Thymus (tissue), 11 donors: ENCODE data around the gene PSMB10. TPM values are rescaled to one million over a fixed set of nuclear protein-coding genes. Genes with fewer than 3 reads are reported as not detected.

ENCODE experiments used
- DNase-seq, 9 donors: peaks; one replicate each; pipeline ENCODE4 v3.0.0-alpha.2; 2013; ENCODE audit warnings: low spot score in 9 of 9, low read depth in 6 of 9, missing footprints in 1 of 9
- H3K27ac ChIP-seq, 2 donors: one replicate each; pipeline ENCODE4 v1.5.1; 2013; ENCODE audit warnings: control low read depth in 1 of 2, low read depth in 1 of 2, low read length in 1 of 2, mild to moderate bottlenecking in 1 of 2, moderate library complexity in 1 of 2
- H3K27me3 ChIP-seq, 2 donors: one replicate each; pipeline ENCODE4 v1.5.1; 2013; ENCODE audit warnings: low read length in 1 of 2; ENCODE audit not compliant: control insufficient read depth in 2 of 2, insufficient read depth in 1 of 2
- H3K36me3 ChIP-seq, 2 donors: one replicate each; pipeline ENCODE4 v1.5.1; 2013; ENCODE audit warnings: low read length in 1 of 2, mild to moderate bottlenecking in 1 of 2, moderate library complexity in 1 of 2; ENCODE audit not compliant: control insufficient read depth in 2 of 2, insufficient read depth in 2 of 2
- H3K4me1 ChIP-seq, 2 donors: one replicate each; pipeline ENCODE4 v1.5.1; 2013; ENCODE audit warnings: low read length in 2 of 2; ENCODE audit not compliant: control insufficient read depth in 2 of 2, insufficient read depth in 2 of 2
- H3K4me3 ChIP-seq, 2 donors: one replicate each; pipeline ENCODE4 v1.5.1; 2013; ENCODE audit warnings: low read length in 2 of 2, control low read depth in 1 of 2, mild to moderate bottlenecking in 1 of 2
- H3K9me3 ChIP-seq, 2 donors: one replicate each; pipeline ENCODE4 v1.5.1; 2013; ENCODE audit warnings: low read length in 1 of 2, mild to moderate bottlenecking in 1 of 2; ENCODE audit not compliant: control insufficient read depth in 2 of 2, insufficient read depth in 1 of 2
- WGBS: extraction: QIAGEN DNeasy Blood & Tissue Kit; methylation state at CpG from one replicate; pipeline ENCODE4 v1.1.7; 2013; 5-methylcytosine and 5-hydroxymethylcytosine counted together
- polyA plus RNA-seq: library from polyadenylated mRNA; stranded (reverse); fragments of 200-250 nt; gene quantifications from one replicate; pipeline ENCODE4 v1.2.3, GENCODE V29; 2013
- total RNA-seq: library from RNA; stranded (reverse); fragments of 120-200 nt; gene quantifications from one replicate; pipeline ENCODE4 v1.2.4, GENCODE V29; 2013
- donor health status: healthy.

The PSMB10 gene
- total and polyA plus RNA-seq, 2 donors = 109 to 258 TPM

DNA sequence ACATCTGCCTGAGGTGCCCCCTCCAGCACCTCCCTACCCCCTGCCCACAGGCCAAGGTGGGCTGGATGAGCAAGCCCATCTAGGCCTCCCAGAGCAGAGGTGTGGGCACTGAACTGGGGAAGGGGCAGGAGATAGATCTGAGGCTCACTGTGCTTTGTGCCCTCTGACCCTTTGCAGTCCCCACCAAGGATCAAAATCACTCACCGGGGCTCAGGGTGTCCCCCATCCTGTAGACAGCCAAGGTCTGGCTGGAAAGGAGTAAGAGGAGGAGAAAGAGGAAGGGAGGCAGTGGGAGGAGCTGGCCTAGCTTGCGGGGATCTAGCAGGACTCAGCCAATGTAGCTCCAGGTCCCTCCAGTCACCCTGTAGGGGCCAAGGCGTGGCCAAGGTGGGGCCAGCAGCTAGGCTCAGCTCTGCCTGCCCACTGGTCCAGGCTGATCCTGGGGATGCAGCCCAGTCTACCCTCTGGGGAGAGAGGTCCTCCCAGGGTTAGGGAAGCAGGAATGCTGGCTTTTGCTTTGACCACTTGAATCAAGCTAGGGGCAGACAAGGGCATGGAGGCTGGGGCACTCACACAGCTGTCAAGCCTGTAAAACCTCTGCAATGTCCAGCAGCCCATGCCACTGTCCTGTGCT lies 30.0 kb upstream of the PSMB10 start:
- Histone ChIP-seq H3K36me3 (peaks cover 15 to 21% of the 10 kb centered on the region in 2 donors), H3K27me3 (no peaks in the 10 kb centered on the region), H3K9me3 (no peaks in the 10 kb centered on the region), H3K4me3 (peak overlapping the region in 1 of 2 donors; percentile 55), H3K27ac (peak overlapping the region in 1 of 2 donors; percentile 46), H3K4me1 (peaks cover 48 to 61% of the 10 kb centered on the region in 2 donors)
- DNase-seq = no peak
- WGBS = 95% methylated on average over 3 of the region's 3 CpGs

DNA sequence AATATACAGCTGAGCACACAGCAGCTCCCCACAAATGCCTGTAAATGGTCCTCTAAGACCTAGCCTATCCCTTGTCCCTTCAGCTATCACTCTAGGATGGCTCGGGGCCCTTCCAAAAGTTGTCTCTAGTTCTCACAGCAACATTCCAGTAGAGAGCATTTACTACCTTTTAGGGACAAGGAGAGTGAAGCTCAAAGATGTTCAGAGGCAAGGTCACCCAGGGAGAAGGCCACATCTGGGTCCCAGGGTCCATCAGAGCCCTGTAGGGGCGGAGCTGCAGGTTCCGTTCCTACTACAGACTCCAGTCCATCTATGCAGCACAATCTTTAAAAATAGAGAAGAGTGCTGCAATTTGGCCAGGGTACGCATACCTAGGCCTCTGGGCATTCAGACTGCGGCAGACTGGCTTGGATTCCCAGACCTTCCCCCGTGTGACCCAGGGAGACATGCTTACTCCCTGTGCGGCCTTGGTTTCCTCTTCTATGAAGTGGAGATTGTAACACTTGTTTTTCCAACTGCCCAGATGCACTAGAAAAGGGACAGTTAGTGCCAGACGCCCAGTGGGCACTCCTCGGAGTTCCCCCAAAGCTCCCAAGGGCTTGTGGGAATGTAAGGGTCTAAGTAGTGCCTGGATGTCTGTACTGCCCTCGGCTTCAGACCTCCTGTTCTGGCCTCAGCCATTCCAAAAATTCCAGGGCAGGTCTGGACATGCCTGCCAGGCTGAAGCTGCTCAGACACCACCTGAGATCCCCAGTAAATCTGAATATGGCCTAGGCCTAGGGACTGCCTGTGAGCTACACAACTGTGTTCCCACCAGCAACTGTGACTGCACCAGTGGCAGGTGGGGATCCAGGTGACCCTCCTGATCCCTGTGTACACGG lies 29.3 kb upstream of the PSMB10 start:
- Histone ChIP-seq H3K4me1 (peaks cover 48 to 61% of the 10 kb centered on the region in 2 donors), H3K36me3 (peaks cover 21 to 28% of the 10 kb centered on the region in 2 donors), H3K27me3 (no peaks in the 10 kb centered on the region), H3K27ac (peak overlapping the region; percentile 46 to 93), H3K4me3 (no peak overlapping the region), H3K9me3 (no peaks in the 10 kb centered on the region)
- DNase-seq = no peak
- WGBS = 95% methylated on average over 11 of the region's 11 CpGs

DNA sequence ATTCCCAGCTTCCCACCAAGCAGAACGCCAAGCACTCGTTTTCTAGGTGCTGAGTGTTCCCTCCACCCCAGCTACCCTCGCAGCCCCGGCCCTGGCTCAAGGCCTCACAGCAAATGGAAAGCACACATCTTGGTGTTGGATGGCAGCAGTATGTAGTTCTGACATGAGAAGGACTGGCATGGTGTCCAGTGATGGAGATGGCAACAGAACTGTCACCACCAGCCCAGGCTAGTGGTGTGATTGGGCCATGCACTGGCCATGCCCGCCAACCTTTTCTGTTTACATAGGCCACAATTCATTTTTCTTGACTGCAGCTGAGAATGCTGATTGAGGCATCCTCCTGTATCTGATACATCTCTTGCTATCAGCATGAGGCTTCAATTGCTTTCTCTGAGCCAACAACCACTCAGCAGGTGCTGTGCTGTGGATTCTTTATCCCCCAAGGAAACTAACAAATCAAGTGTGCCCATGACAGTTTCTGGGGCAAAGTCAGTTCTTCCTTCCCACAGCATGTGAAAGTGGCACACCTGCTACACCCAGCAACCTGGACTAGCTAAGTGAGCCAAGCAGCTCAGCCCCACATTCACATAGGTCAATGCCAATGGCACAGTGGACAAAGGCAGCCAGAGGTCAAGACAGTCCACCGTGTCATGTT lies 28.0 kb upstream of the PSMB10 start:
- Histone ChIP-seq H3K4me3 (no peak overlapping the region), H3K27me3 (no peaks in the 10 kb centered on the region), H3K36me3 (peaks cover 32 to 41% of the 10 kb centered on the region in 2 donors), H3K4me1 (peaks cover 48 to 61% of the 10 kb centered on the region in 2 donors), H3K27ac (peak overlapping the region; percentile 64 to 93), H3K9me3 (no peaks in the 10 kb centered on the region)
- DNase-seq = peak in 4 of 9 donors; percentile 68 to 87 (median 71)
- WGBS = 94% methylated on average over 6 of the region's 6 CpGs

DNA sequence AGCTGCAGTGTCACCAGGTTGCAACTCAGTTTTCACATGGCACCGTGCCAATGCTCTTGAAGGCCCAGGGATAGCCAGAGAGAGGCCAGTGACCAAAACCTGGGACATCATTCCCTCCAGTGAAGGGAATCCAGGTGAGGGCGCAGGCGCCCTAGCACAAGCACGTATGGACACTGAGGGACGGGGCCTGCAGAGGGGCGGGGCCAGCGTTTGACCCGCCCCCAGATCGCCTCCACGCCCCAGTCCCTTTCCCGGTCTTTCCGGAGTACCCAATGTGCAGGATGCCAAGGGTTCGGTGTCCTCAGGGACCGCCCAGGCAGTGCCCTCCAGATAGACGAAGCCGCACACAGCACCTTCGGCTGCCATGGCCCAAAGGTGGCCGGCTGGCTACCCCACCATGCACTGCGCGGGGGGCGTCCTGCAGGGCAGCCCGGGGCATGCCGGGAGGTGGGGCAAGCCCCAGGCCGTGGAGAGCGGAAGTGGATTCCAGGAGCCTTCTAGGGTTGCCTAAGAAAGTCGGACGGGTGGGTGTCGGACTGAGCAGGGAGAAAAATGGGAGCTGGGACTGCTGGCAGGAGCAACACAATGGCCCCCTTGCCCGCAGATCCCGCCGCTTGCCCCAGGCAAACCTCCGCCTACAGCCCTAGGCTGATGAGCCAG lies 27.1 kb upstream of the PSMB10 start:
- Histone ChIP-seq H3K36me3 (peaks cover 40 to 48% of the 10 kb centered on the region in 2 donors), H3K4me3 (peak overlapping the region in 1 of 2 donors; percentile 3), H3K27ac (peak overlapping the region; percentile 64 to 93), H3K27me3 (no peaks in the 10 kb centered on the region), H3K9me3 (peaks cover 0 to 4% of the 10 kb centered on the region in 2 donors), H3K4me1 (peaks cover 43 to 55% of the 10 kb centered on the region in 2 donors)
- WGBS = 93% methylated on average over 32 of the region's 32 CpGs
- peak in 2 of 9 donors; percentile 33 to 40 for DNase-seq

DNA sequence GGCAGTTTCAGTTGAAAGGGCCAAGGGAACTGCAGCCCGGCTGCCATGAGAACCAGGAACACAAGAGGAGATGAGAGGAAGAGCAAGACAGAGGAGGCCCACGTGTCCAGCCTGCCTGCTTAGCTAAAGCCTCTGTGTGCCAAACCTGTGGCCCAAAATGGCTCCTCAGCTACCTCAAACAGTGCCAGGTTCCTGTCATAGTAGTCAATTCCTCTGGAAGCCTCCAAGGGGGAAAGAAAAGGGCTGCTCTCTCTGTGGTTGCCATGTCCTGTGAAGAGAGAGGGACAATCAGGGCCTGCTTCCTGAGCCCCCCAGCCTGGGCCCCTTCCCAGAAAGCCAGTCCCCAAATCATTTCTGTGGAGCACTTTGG lies 26.6 kb upstream of the PSMB10 start:
- 95% methylated on average over 2 of the region's 2 CpGs for WGBS
- Histone ChIP-seq H3K36me3 (peaks cover 45 to 53% of the 10 kb centered on the region in 2 donors), H3K9me3 (peaks cover 0 to 4% of the 10 kb centered on the region in 2 donors), H3K4me1 (peaks cover 41 to 54% of the 10 kb centered on the region in 2 donors), H3K4me3 (peak overlapping the region in 1 of 2 donors; percentile 3), H3K27me3 (no peaks in the 10 kb centered on the region), H3K27ac (peak overlapping the region; percentile 53 to 93)
- no peak for DNase-seq

DNA sequence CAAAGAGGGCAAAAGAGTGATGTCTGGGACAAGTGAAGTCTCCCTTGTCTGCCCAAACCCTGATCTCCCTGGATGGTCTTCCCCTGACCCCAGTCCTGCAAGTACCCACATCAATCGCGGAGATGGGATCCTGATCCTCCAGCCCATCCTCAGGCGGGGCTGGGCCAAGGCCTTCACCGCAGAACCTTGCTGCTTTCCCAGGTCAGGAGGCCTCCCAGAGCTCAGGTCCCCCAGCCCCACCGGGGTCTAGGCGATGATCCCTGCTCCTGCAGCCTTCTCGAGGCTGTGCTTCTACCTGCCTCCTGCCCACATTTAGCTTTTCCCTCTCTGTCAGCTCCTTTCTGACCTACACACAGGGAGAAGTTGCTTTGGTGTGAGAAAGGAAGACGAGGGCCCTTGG lies 25.5 kb upstream of the PSMB10 start:
- Histone ChIP-seq H3K27me3 (no peaks in the 10 kb centered on the region), H3K4me1 (peaks cover 39 to 47% of the 10 kb centered on the region in 2 donors), H3K27ac (no peak overlapping the region), H3K9me3 (peaks cover 0 to 4% of the 10 kb centered on the region in 2 donors), H3K36me3 (peaks cover 53 to 62% of the 10 kb centered on the region in 2 donors), H3K4me3 (no peak overlapping the region)
- 97% methylated on average over 8 of the region's 8 CpGs for WGBS
- DNase-seq = no peak

DNA sequence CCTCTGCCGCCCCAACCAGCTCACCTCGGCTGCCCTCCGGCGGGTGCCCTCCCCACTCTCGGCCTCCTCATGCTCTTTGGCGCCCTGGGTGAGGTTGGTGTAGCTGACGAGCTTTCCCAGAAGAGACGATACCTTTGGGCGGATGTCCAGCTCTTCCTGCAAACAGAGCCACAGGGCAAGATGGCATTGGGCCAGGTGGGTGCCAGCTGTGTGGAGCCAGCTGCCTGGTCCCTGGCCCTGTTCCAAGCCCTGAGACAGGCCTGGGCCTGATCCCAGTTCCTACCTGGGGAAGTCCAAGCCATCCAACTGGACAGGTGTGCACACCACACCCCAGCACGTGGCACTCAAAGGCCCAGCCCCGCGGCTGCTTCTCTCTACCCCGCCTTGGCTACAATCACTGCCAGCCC lies 24.9 kb upstream of the PSMB10 start:
- peaks cover 33 to 41% of the 10 kb centered on the region in 2 donors for H3K4me1 ChIP-seq
- 96% methylated on average over 13 of the region's 13 CpGs for WGBS
- peak in 1 of 9 donors; percentile 12 for DNase-seq
- no peak overlapping the region for H3K27ac ChIP-seq
- peaks cover 0 to 4% of the 10 kb centered on the region in 2 donors for H3K9me3 ChIP-seq
- H3K4me3 ChIP-seq = no peak overlapping the region
- no peaks in the 10 kb centered on the region for H3K27me3 ChIP-seq
- H3K36me3 ChIP-seq = peaks cover 53 to 62% of the 10 kb centered on the region in 2 donors

DNA sequence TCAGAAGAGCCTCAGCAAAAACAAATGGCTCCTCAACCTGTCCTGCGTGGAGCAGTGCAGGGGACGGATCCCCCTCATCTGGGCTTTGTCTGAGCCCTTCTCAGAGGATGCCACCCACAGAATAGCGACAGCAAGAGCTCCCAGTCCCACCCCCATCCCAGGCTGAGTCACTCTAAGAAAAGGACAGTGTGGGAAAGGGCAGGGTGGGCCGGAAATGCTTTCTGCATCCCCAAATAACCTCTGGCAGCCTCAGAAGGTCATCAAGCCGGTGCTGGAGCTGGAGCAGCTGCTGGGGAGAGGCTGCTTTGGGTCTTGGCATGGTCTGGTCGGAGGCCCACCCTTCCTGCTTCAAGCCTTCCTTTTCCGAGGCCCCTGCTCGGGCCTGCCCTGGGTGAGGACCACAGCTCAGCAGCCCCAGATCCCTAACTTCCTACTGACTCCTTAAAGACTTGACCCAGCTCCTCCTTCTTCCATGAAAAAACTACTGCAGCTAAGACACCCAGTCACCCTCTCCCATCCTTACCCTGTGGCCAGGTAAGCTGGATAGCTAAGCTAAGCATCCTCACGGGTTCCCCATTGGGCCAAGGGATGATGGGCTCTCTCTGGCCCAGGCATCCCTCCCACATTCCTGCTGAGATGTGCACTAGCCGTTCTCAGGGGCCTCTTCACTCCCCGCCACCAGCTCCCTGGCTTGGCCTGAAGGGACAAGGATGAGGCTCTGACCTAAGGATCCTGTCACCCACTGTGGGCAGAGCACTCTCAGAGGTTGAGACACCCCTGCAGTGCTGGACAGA lies 23.1 kb upstream of the PSMB10 start:
- DNase-seq = no peak
- Histone ChIP-seq H3K36me3 (peaks cover 65 to 66% of the 10 kb centered on the region in 2 donors), H3K27me3 (no peaks in the 10 kb centered on the region), H3K4me1 (peaks cover 16 to 23% of the 10 kb centered on the region in 2 donors), H3K4me3 (no peak overlapping the region), H3K27ac (no peak overlapping the region), H3K9me3 (peaks cover 0 to 4% of the 10 kb centered on the region in 2 donors)
- 95% methylated on average over 11 of the region's 11 CpGs for WGBS
